Stimulated activated CD8-positive, alpha-beta memory T cell treated with anti-CD3 and anti-CD28 coated beads, Interleukin-15, amount 100 ng/mL, for 48 hours (primary cell): ENCODE data around the gene PPM1J.
A peak's percentile ranks its signal among the peaks of the same experiment; 100 is the strongest.
"Not testable (repeated sequence)": the region's sequence is repeated elsewhere in the genome, so short reads cannot be mapped to it uniquely, and the experiment has no call there.

Source experiments
- DNase-seq, 2 donors: peaks; one replicate each; pipeline ENCODE4 v3.0.0-alpha.2; 2020; ENCODE audit warnings: low read depth in 2 of 2

Gene PPM1J

GRCh38 chr1:112715264-112716053 lies at the start of gene PPM1J:
PPM1J (minus strand) TSS chr1:112715332; CDS start chr1:112715301, 31 bp downstream.
- DNase-seq, result peak; percentile 94 to 95

- no peak for DNase-seq
Observed at GRCh38 chr1:112762541-112763500, 47.7 kb upstream of the PPM1J start.

- no peak for DNase-seq
Observed at GRCh38 chr1:112761714-112762480, 46.8 kb upstream of the PPM1J start.

- DNase-seq, result no peak
Observed at GRCh38 chr1:112759228-112759627, 44.1 kb upstream of the PPM1J start.

- DNase-seq, result no peak
Observed at GRCh38 chr1:112754116-112754628, 39.0 kb upstream of the PPM1J start.

GRCh38 chr1:112748396-112748795 lies 33.3 kb upstream of the PPM1J start:
- no peak for DNase-seq

GRCh38 chr1:112744009-112744578 lies 29.0 kb upstream of the PPM1J start:
- no peak for DNase-seq

GRCh38 chr1:112743174-112744008 lies 28.3 kb upstream of the PPM1J start:
- DNase-seq, result no peak

- DNase-seq, result no peak
Observed at GRCh38 chr1:112737573-112737972, 22.4 kb upstream of the PPM1J start.

- no peak for DNase-seq
Observed at GRCh38 chr1:112735752-112736151, 20.6 kb upstream of the PPM1J start.

- no peak for DNase-seq
Observed at GRCh38 chr1:112731451-112731850, 16.3 kb upstream of the PPM1J start.

GRCh38 chr1:112729909-112730308 lies 14.8 kb upstream of the PPM1J start:
- DNase-seq, result no peak

- DNase-seq, result not testable (repeated sequence)
Observed at GRCh38 chr1:112729011-112729410, 13.9 kb upstream of the PPM1J start.

- DNase-seq, result not testable (repeated sequence)
Observed at GRCh38 chr1:112728306-112728971, 13.3 kb upstream of the PPM1J start.

- DNase-seq, result no peak
Observed at GRCh38 chr1:112727716-112728115, 12.6 kb upstream of the PPM1J start.

GRCh38 chr1:112724240-112724639 lies 9.1 kb upstream of the PPM1J start:
- not testable (repeated sequence) for DNase-seq

- no peak for DNase-seq
Observed at GRCh38 chr1:112723511-112723839, 8.3 kb upstream of the PPM1J start.

GRCh38 chr1:112722601-112723510 lies 7.7 kb upstream of the PPM1J start:
- no peak for DNase-seq
